Fibroblast of skin of right quadriceps (primary cell): ENCODE results near the gene LMNB1.

ENCODE experiments used
- DNase-seq: peaks from one replicate; pipeline ENCODE4 v3.0.0-alpha.2; 2013

The LMNB1 gene

GRCh38 chr5:126857472-126858410 is 80.8 kb downstream of the LMNB1 start:
- DNase-seq = peak; percentile 63

- DNase-seq = no peak
These were observed 81.5 kb downstream of the LMNB1 start for GRCh38 chr5:126858441-126858840.

GRCh38 chr5:126863402-126863801 is 86.5 kb downstream of the LMNB1 start:
- DNase-seq = no peak

- no peak for DNase-seq
These were observed 87.2 kb downstream of the LMNB1 start for GRCh38 chr5:126864042-126864688.

GRCh38 chr5:126865299-126865698 is 88.4 kb downstream of the LMNB1 start:
- DNase-seq = peak; percentile 80

GRCh38 chr5:126866851-126867636 is 90.1 kb downstream of the LMNB1 start:
- no peak for DNase-seq

- DNase-seq = no peak
These were observed 91.5 kb downstream of the LMNB1 start for GRCh38 chr5:126868338-126869004.

GRCh38 chr5:126869005-126869451 is 92.1 kb downstream of the LMNB1 start:
- DNase-seq = peak; percentile 45

- DNase-seq = no peak
These were observed 94.5 kb downstream of the LMNB1 start for GRCh38 chr5:126871441-126871840.

GRCh38 chr5:126872561-126873354 is 95.8 kb downstream of the LMNB1 start:
- no peak for DNase-seq

- no peak for DNase-seq
These were observed 98.4 kb downstream of the LMNB1 start for GRCh38 chr5:126875303-126875785.

- no peak for DNase-seq
These were observed 100.7 kb downstream of the LMNB1 start for GRCh38 chr5:126877602-126878001.

GRCh38 chr5:126878085-126878484 is 101.1 kb downstream of the LMNB1 start:
- no peak for DNase-seq

- no peak for DNase-seq
These were observed 101.7 kb downstream of the LMNB1 start for GRCh38 chr5:126878634-126879033.

- no peak for DNase-seq
These were observed 105.1 kb downstream of the LMNB1 start for GRCh38 chr5:126881821-126882600.

- DNase-seq = no peak
These were observed 106.8 kb downstream of the LMNB1 start for GRCh38 chr5:126883564-126884245.

GRCh38 chr5:126884269-126884819 is 107.4 kb downstream of the LMNB1 start:
- peak; percentile 91 for DNase-seq
